Skeletal muscle tissue (tissue), 4 donors: ENCODE data around the gene MRPS2. TPM values are rescaled to one million over a fixed set of nuclear protein-coding genes. Genes with fewer than 3 reads are reported as not detected.
"Not testable (repeated sequence)": the region's sequence is repeated elsewhere in the genome, so short reads cannot be mapped to it uniquely, and the experiment has no call there.

Source experiments
- H3K27ac ChIP-seq: one replicate; pipeline ENCODE4 v1.7.0; 2013; ENCODE audit warnings: mild to moderate bottlenecking, low read depth, low read length, inconsistent platforms
- H3K27me3 ChIP-seq, 3 donors: one replicate each; pipeline ENCODE4 v1.7.0; 2013; ENCODE audit warnings: low read length in 3 of 3; ENCODE audit not compliant: control insufficient read depth in 3 of 3, insufficient read depth in 3 of 3
- H3K36me3 ChIP-seq, 3 donors: one replicate each; pipeline ENCODE4 v1.7.0; 2013; ENCODE audit warnings: low read length in 3 of 3; ENCODE audit not compliant: control insufficient read depth in 3 of 3, insufficient read depth in 3 of 3
- H3K4me1 ChIP-seq, 3 donors: one replicate each; pipeline ENCODE4 v1.7.0; 2013; ENCODE audit warnings: low read length in 3 of 3, mild to moderate bottlenecking in 3 of 3; ENCODE audit not compliant: control insufficient read depth in 3 of 3, insufficient read depth in 3 of 3
- H3K4me3 ChIP-seq, 3 donors: one replicate each; pipeline ENCODE4 v1.7.0; 2013; ENCODE audit warnings: low read length in 3 of 3
- H3K9ac ChIP-seq, 3 donors: one replicate each; pipeline ENCODE4 v1.7.0; 2013; ENCODE audit warnings: low read length in 3 of 3, mild to moderate bottlenecking in 3 of 3, moderate library complexity in 2 of 3, low read depth in 1 of 3
- H3K9me3 ChIP-seq, 3 donors: one replicate each; pipeline ENCODE4 v1.7.0; 2013; ENCODE audit warnings: low read length in 3 of 3; ENCODE audit not compliant: control insufficient read depth in 3 of 3
- total RNA-seq: library from RNA; depleted of rRNA; stranded (reverse); fragments of >200 nt; gene quantifications from one replicate; pipeline ENCODE4 v1.2.3, GENCODE V29; 2014
- donor health status: Osteomylitis.

MRPS2 gene
- total RNA-seq, 1 donor from 2014 or later = 6.8 TPM

- H3K4me1 ChIP-seq = peaks cover 16 to 18% (median 17%) of the 10 kb centered on the region in 3 donors
- H3K4me3 ChIP-seq = no peak overlapping the region
- H3K9me3 ChIP-seq = peaks cover 0 to 5% (median 0%) of the 10 kb centered on the region in 3 donors
- H3K27ac ChIP-seq = no peak overlapping the region
- H3K27me3 ChIP-seq = no peaks in the 10 kb centered on the region
- peaks cover 21 to 31% (median 26%) of the 10 kb centered on the region in 3 donors for H3K36me3 ChIP-seq
- no peak overlapping the region for H3K9ac ChIP-seq
Measured at GRCh38 chr9:135505406-135506187, 5.1 kb downstream of the MRPS2 start.

DNA sequence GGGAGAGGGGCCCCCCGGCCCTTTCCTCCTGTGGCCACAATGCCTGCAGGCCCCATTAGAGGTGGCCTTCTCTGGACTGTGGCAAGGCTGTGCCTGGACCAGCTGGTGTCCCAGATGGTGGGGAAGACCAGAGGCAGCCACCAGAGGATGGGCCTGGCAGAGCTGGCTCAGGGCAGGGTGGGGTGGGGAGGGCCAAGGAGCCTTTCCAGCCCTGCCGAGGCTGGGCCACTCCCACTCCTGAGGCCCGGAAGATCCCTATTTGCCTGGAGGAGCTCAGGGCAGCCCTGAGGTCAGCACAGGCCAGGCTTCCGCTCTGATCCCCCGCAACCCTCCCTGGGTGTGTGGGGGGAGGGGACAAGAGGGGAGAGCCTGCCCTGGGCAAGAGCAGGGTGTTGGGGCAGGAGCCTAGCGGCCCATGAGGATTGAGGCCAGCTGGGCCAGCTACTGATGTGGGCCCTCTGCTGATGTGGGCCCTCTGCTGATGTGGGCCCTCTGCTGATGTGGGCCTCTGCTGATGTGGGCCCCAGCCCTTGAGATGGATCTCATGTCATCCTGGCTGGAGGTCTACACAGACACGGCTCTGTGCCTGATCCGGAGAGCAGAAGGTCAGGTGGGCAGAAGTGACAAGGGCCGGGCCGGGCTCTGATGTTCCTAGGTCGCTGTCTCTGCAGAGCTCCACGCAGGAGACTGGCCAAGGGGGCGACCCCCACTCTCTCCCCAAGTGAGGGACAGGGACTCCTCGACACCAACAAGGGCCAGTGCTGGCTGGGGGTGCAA lies 6.0 kb downstream of the MRPS2 start:
- no peak overlapping the region for H3K9ac ChIP-seq
- H3K27me3 ChIP-seq = no peaks in the 10 kb centered on the region
- peaks cover 21 to 31% (median 26%) of the 10 kb centered on the region in 3 donors for H3K36me3 ChIP-seq
- H3K4me3 ChIP-seq = no peak overlapping the region
- peaks cover 11 to 13% (median 11%) of the 10 kb centered on the region in 3 donors for H3K4me1 ChIP-seq
- H3K9me3 ChIP-seq = peaks cover 0 to 5% (median 0%) of the 10 kb centered on the region in 3 donors
- no peak overlapping the region for H3K27ac ChIP-seq

DNA sequence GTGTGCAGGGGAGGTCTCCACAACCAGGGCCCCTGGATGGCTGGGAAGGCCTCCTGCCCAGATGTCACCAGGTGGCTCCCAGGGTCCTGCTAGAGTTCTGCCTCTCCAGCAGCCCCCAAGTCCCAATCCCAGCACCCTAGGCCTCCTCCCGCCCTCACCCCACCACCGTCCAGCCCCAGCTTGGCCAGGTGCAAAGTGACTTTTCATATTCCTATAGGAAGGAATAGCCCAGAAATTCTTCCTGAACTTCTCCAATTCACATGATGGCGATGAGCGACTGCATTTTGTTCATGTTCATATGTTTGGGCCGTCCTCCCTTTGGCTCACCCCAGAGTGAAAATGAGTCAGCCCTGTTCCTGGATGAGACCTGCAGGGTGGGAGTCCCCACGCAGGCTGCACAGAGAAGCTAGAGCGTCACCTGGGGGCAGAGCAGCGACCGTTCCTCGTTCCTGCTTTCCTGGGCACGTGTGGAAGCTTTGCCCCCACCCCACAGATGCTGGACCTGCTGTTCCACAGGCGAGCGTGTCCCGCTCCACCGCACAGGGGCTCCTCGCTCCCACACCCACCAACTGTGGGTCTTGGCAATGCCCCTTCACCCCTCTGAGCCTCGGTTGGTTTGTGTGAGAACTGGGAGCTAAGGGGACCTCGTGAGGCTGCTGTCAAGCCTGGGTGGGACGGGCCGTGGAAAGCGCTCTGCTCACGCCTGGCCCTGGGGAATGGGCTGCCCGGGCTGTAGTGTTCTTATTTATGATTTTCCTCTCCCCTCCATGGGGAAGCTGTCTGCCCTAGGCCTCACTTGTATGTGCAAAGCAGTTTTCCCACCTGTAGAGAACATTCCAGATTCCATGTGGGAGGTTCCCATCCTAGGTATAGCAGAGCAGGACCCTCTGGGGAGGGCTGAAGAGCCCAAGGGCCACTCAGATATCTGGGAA lies 6.9 kb downstream of the MRPS2 start:
- peaks cover 2 to 5% (median 4%) of the 10 kb centered on the region in 3 donors for H3K4me1 ChIP-seq
- no peaks in the 10 kb centered on the region for H3K27me3 ChIP-seq
- no peak overlapping the region for H3K27ac ChIP-seq
- no peak overlapping the region for H3K9ac ChIP-seq
- peaks cover 20 to 30% (median 21%) of the 10 kb centered on the region in 3 donors for H3K36me3 ChIP-seq
- H3K9me3 ChIP-seq = peaks cover 0 to 5% (median 0%) of the 10 kb centered on the region in 3 donors
- H3K4me3 ChIP-seq = no peak overlapping the region

DNA sequence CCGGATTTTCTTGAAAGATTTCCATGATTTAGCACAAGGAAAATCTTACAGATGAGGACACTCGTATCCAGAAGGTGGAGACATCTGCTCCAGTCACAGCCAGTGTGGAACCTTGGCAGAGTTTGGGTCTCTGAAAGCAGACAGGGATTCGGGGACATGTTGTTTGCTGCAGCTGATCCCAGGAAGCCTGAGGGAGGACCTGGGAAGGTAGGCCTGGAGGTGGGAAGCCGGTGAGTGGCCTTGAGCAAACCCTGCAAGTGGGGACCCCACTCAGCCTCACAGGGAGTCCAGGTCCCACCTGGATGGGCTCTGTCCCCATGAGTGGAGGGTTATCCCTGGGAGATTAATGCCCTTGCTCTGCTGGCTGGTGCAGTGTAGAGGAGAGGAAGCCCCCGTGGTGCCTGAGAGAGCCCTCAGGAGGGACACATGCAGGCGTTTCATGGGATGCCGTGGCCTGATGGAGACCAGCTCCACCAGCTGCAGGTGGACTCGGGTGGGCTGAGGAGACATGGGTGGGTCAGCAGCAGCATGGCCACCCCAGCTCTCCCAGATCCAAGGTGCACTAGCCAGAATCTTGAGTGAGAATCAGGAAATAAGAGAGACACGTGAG lies 7.8 kb downstream of the MRPS2 start:
- H3K9me3 ChIP-seq = peaks cover 0 to 5% (median 0%) of the 10 kb centered on the region in 3 donors
- H3K27ac ChIP-seq = no peak overlapping the region
- no peak overlapping the region for H3K4me3 ChIP-seq
- peaks cover 0 to 4% (median 0%) of the 10 kb centered on the region in 3 donors for H3K4me1 ChIP-seq
- no peaks in the 10 kb centered on the region for H3K27me3 ChIP-seq
- H3K36me3 ChIP-seq = peaks cover 15 to 21% (median 17%) of the 10 kb centered on the region in 3 donors
- no peak overlapping the region for H3K9ac ChIP-seq

DNA sequence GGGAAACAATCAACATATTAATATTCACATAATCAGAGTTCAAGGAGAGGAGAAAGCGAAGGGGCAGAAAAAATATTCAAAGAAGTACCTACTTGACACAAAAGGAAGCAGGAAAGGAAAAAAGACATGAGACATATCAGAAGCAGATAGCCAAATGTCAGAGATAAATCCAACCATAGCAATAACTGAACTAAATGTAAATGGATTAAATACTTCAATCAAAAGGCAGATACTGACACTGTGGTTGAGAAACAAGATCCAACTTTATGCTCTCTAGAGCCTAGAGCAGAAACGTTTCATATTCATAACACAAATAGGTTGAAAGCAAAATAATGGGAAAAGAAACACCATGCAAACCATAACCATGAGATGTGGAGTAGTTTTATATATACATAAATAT lies 9.0 kb downstream of the MRPS2 start:
- Histone ChIP-seq H3K9me3 (peaks cover 0 to 5% (median 0%) of the 10 kb centered on the region in 3 donors), H3K36me3 (peaks cover 4 to 10% (median 5%) of the 10 kb centered on the region in 3 donors), H3K4me3 (no peak overlapping the region), H3K27ac (no peak overlapping the region), H3K4me1 (peaks cover 0 to 4% (median 0%) of the 10 kb centered on the region in 3 donors), H3K9ac (no peak overlapping the region), H3K27me3 (no peaks in the 10 kb centered on the region)

- Histone ChIP-seq H3K9me3 (peaks cover 0 to 5% (median 0%) of the 10 kb centered on the region in 3 donors), H3K27me3 (peaks cover 0 to 4% (median 0%) of the 10 kb centered on the region in 3 donors), H3K4me1 (no peaks in the 10 kb centered on the region), H3K27ac (no peak overlapping the region), H3K9ac (no peak overlapping the region), H3K36me3 (no peaks in the 10 kb centered on the region), H3K4me3 (no peak overlapping the region)
Measured at GRCh38 chr9:135512241-135512603, 11.7 kb downstream of the MRPS2 start.

DNA sequence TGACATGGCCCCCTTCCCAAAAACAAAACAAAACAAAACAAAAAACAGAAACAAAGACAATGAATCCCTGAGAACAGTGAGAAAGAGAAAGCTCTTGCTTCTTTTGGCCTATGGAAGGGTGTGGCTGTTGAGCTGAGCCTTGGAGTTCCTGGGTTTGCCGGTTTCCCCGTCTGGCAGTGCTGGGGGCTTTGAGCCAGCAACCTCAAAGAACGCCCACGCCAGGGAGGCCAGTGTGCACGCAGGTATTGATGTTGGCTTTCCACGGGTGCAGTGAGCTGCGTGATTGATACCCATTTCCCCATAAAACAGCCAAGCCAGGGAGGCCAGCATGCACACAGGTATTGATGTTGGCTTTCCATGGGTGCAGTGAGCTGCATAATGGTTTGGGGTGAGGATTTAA lies 12.4 kb downstream of the MRPS2 start:
- no peaks in the 10 kb centered on the region for H3K36me3 ChIP-seq
- no peak overlapping the region for H3K27ac ChIP-seq
- peaks cover 0 to 5% (median 0%) of the 10 kb centered on the region in 3 donors for H3K9me3 ChIP-seq
- H3K9ac ChIP-seq = no peak overlapping the region
- H3K4me1 ChIP-seq = no peaks in the 10 kb centered on the region
- peaks cover 0 to 6% (median 0%) of the 10 kb centered on the region in 3 donors for H3K27me3 ChIP-seq
- no peak overlapping the region for H3K4me3 ChIP-seq

- Histone ChIP-seq H3K9ac (no peak overlapping the region), H3K4me1 (no peaks in the 10 kb centered on the region), H3K27me3 (peaks cover 0 to 6% (median 0%) of the 10 kb centered on the region in 3 donors), H3K36me3 (no peaks in the 10 kb centered on the region), H3K4me3 (no peak overlapping the region), H3K27ac (no peak overlapping the region), H3K9me3 (peaks cover 0 to 5% (median 0%) of the 10 kb centered on the region in 3 donors)
Measured at GRCh38 chr9:135513351-135513846, 12.9 kb downstream of the MRPS2 start.

- H3K36me3 ChIP-seq, H3K27ac ChIP-seq, H3K4me3 ChIP-seq, H3K4me1 ChIP-seq, H3K9ac ChIP-seq, H3K27me3 ChIP-seq, H3K9me3 ChIP-seq: not testable (repeated sequence)
Measured at GRCh38 chr9:135513906-135514305, 13.4 kb downstream of the MRPS2 start.
